ENCODE measurements around the gene OR4S1. TPM values are rescaled to one million over a fixed set of nuclear protein-coding genes. Genes with fewer than 3 reads are reported as not detected.
A peak's percentile ranks its signal among the peaks of the same experiment; 100 is the strongest.
"Not testable (repeated sequence)": the region's sequence is repeated elsewhere in the genome, so short reads cannot be mapped to it uniquely, and the experiment has no call there.

Gene OR4S1
- total RNA-seq, 1 donor from 2014 or later = not detected

DNA sequence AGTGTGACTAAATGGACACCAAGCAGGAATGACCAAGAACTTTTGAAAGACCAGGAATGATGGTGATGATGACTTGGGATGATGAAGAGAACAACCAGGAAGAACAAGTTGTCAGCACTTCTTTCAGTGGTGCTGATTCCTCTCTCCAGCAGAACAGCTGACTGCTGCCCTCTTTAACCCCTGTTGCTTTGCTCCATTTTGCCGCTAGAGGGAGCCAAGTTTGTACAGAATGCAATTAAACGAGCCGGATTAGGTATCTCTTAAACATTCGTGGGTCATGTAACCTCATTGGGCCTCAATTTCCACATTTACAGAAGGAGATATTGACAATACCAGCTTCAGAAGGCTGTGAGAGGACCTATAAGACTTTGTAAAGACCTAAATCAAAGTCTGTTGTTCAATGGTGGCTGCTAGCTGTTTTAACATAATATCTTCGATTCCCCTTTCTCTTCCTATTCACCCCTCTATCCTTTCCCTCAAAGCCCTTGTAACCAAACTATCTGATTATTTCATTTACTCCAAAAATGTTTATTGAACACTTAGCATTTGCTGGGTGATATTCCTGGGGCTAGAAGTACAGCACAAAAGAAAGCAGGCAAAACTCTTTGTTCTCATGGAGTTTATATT, 1.9 kb downstream of the OR4S1 start:
- Histone ChIP-seq H3K9me3 (no peaks in the 10 kb centered on the region), H3K27me3 (ENCODE audit: low read depth) (no peaks in the 10 kb centered on the region), H3K36me3 (no peaks in the 10 kb centered on the region), H3K4me3 (no peak overlapping the region), H3K27ac (no peak overlapping the region), H3K4me1 (no peaks in the 10 kb centered on the region)
- DNase-seq = no peak
- intact Hi-C loops (cut with DNase I) = no loop called here
- ATAC-seq = peak; percentile 61 to 75
- TF ChIP-seq CTCF (IDR thresholded peaks at IDR 0.05) = peak; percentile 81

GRCh38 chr11:48313590-48313989, 7.6 kb downstream of the OR4S1 start:
- H3K27ac ChIP-seq; H3K36me3 ChIP-seq; H3K4me3 ChIP-seq; intact Hi-C loops (cut with DNase I); H3K4me1 ChIP-seq; H3K9me3 ChIP-seq; H3K27me3 ChIP-seq (ENCODE audit: low read depth); ATAC-seq; DNase-seq: not testable (repeated sequence)

DNA sequence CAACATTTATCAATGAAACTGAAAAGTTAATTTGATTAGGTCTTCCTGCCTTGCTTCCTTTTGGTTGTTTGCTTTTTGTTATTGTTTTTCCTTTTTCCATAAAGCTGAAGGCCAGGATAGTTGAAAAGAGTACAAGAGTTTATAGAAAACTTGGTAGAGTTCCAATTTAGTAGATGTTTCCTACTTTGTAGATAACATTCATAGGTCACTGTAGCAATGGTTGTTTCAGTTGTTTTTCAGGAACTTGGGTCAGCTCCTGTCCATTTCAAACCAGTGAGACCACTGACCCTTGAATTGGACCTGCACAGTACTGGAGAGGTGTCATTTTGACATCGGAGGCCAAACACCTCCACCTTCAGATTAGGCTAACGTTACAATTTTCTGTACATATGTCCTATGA, 13.8 kb downstream of the OR4S1 start:
- intact Hi-C loops (cut with DNase I); H3K36me3 ChIP-seq; H3K27ac ChIP-seq; DNase-seq; H3K27me3 ChIP-seq (ENCODE audit: low read depth); H3K9me3 ChIP-seq; H3K4me3 ChIP-seq; ATAC-seq; H3K4me1 ChIP-seq: not testable (repeated sequence)

DNA sequence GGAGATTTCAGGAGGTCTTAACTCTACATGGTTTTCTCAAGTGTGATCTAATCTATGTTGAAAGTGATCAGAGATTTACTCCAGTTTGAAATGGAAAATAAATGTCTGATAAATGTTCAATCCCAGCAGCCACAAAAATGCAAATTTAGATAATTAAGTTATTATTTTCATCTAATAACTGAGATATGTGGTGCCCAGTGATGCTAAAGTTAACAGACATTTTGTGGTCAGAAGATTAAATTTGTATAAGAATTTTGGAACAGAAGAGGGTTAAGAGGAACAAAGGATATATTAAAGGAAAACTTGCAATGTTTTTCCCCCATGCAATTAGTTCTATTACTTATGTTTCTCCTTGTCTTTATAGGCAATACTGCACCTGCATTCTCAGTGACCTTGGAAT, 18.6 kb downstream of the OR4S1 start, which contains the start of gene OR4C3:
Gene OR4C3 (plus strand): TSS at position 301 of the 400 bp plus-strand sequence. CDS start 102 bp downstream, outside the sequence.
- DNase-seq; H3K4me3 ChIP-seq; intact Hi-C loops (cut with DNase I); H3K36me3 ChIP-seq; ATAC-seq; H3K27me3 ChIP-seq (ENCODE audit: low read depth); H3K4me1 ChIP-seq; H3K27ac ChIP-seq; H3K9me3 ChIP-seq: not testable (repeated sequence)

GRCh38 chr11:48341466-48341865, 35.4 kb downstream of the OR4S1 start:
- intact Hi-C loops (cut with DNase I) = no loop called here
- Histone ChIP-seq H3K4me3 (no peak overlapping the region), H3K9me3 (no peaks in the 10 kb centered on the region), H3K27ac (no peak overlapping the region), H3K4me1 (no peaks in the 10 kb centered on the region), H3K36me3 (no peaks in the 10 kb centered on the region), H3K27me3 (ENCODE audit: low read depth) (no peaks in the 10 kb centered on the region)
- DNase-seq (no peak), ATAC-seq (no peak)
- TF ChIP-seq CTCF (IDR thresholded peaks at IDR 0.05) = no peak

GRCh38 chr11:48342505-48342904, 36.5 kb downstream of the OR4S1 start:
- H3K27ac ChIP-seq; H3K9me3 ChIP-seq; H3K27me3 ChIP-seq (ENCODE audit: low read depth); H3K4me1 ChIP-seq; ATAC-seq; H3K36me3 ChIP-seq; intact Hi-C loops (cut with DNase I); DNase-seq; H3K4me3 ChIP-seq: not testable (repeated sequence)

DNA sequence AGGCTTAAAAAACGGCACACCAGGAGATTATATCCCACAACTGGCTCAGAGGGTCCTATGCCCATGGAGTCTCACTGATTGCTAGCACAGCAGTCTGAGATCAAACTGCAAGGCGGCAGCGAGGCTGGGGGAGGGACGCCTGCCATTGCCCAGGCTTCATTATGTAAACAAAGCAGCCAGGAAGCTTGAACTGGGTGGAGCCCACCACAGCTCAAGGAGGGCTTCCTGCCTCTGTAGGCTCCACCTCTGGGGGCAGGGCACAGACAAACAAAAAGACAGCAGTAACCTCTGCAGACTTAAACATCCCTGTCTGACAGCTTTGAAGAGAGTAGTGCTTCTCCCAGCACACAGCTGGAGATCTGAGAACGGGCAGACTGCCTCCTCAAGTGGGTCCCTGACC, 40.3 kb downstream of the OR4S1 start:
- H3K4me3 ChIP-seq; DNase-seq; H3K9me3 ChIP-seq; ATAC-seq; H3K27ac ChIP-seq; H3K36me3 ChIP-seq; H3K27me3 ChIP-seq (ENCODE audit: low read depth); intact Hi-C loops (cut with DNase I); H3K4me1 ChIP-seq: not testable (repeated sequence)

DNA sequence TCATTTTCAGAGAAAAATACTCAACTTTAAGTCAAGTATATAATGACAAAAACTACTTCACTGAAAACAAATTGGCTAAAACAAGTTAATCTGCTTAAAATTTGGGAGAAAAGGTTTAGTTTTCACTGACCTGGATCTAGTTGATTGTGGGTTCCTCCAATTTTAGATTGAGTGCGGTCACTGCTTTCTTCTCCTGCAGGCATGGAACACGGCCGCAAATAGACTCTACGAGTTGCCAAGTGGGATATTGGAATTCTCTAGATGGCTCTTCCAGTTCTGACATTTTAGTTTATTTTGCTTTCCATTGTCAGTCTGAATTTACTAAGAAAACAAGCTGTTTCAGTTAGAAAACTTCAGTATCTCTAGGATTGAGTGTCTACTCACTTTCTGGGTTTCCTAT, 48.0 kb downstream of the OR4S1 start:
- no peak for DNase-seq
- H3K27ac ChIP-seq = no peak overlapping the region
- no peaks in the 10 kb centered on the region for H3K36me3 ChIP-seq
- H3K4me1 ChIP-seq = no peaks in the 10 kb centered on the region
- H3K9me3 ChIP-seq = no peaks in the 10 kb centered on the region
- H3K27me3 ChIP-seq (ENCODE audit: low read depth) = no peaks in the 10 kb centered on the region
- intact Hi-C loops (cut with DNase I) = no loop called here
- no peak for TF ChIP-seq CTCF (IDR thresholded peaks at IDR 0.05)
- H3K4me3 ChIP-seq = no peak overlapping the region
- no peak for ATAC-seq
